Fibroblast of mammary gland (primary cell): ENCODE measurements around the gene SCN7A.
"Not testable (repeated sequence)": the region's sequence is repeated elsewhere in the genome, so short reads cannot be mapped to it uniquely, and the experiment has no call there.

Experiments
- DNase-seq: peaks from one replicate; pipeline ENCODE4 v3.0.0-alpha.2; 2010; ENCODE audit warnings: low read depth
- H3K4me3 ChIP-seq: 2 replicates; pipeline ENCODE4 v1.5.1; 2011; ENCODE audit warnings: low read depth, mild to moderate bottlenecking, low read length, moderate library complexity; ENCODE audit not compliant: control insufficient read depth
- CTCF ChIP-seq: conservative IDR thresholded peaks from 2 replicates; pipeline ENCODE4 v1.5.1; 2011; ENCODE audit warnings: low read depth, low read length, inconsistent platforms; ENCODE audit not compliant: control insufficient read depth, insufficient read depth

SCN7A gene

GRCh38 chr2:166418853-166419615, 75.0 kb downstream of the SCN7A start:
- DNase-seq: no peak
- no peak for TF ChIP-seq CTCF
- H3K4me3 ChIP-seq: no peak overlapping the region

GRCh38 chr2:166417669-166418068, 76.4 kb downstream of the SCN7A start:
- H3K4me3 ChIP-seq: no peak overlapping the region
- DNase-seq: peak; percentile 75
- TF ChIP-seq CTCF: no peak

GRCh38 chr2:166413255-166413654, 80.8 kb downstream of the SCN7A start:
- TF ChIP-seq CTCF: no peak
- no peak overlapping the region for H3K4me3 ChIP-seq
- peak; percentile 61 for DNase-seq

GRCh38 chr2:166411473-166412230, 82.4 kb downstream of the SCN7A start:
- TF ChIP-seq CTCF: no peak
- H3K4me3 ChIP-seq: no peak overlapping the region
- DNase-seq: peak; percentile 45

- no peak for TF ChIP-seq CTCF
- no peak overlapping the region for H3K4me3 ChIP-seq
- peak; percentile 91 for DNase-seq
These were observed 83.1 kb downstream of the SCN7A start for GRCh38 chr2:166410828-166411472.

- not testable (repeated sequence) for H3K4me3 ChIP-seq, DNase-seq
These were observed 86.3 kb downstream of the SCN7A start for GRCh38 chr2:166407746-166408145.

DNA sequence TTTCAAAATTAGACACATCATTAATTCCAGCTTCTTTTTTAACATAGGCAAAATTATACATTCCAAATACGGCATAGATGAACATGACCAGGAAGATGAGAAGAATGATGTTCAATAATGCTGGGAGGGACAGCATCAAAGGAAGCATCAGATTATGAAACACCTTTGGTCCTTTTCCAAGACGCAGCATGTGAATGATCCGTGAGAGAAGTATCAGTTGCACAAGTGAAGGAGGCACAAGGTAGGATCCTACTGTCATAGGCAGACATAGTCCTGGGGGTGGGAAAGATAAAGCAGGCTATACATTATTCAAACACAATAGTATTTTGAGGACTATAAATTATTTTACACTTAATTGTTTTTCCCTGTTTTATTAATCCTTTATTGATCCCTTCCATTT, 87.7 kb downstream of the SCN7A start:
- no peak for TF ChIP-seq CTCF
- no peak overlapping the region for H3K4me3 ChIP-seq
- DNase-seq: no peak
